ENCODE measurements around the gene NBR1.
"Not testable (repeated sequence)": the region's sequence is repeated elsewhere in the genome, so short reads cannot be mapped to it uniquely, and the experiment has no call there.

NBR1 gene

GRCh38 chr17:43170766-43171585 is at the start of gene NBR1:
NBR1 (plus strand) TSS chr17:43171214; CDS start chr17:43175800, 4,586 bp downstream.
- DNase-seq (ENCODE audit: low read depth) = peak; percentile 99
- H3K4me3 ChIP-seq (ENCODE audit: low read depth, low read length) = peak within 1 kb of the TSS; percentile 69
- peak; percentile 2 for TF ChIP-seq CTCF (IDR thresholded peaks at IDR 0.05; ENCODE audit: insufficient read depth, low read depth, low read length, missing control alignments)

GRCh38 chr17:43125133-43125966 is 45.7 kb upstream of the NBR1 start, which contains the start of gene BRCA1:
BRCA1 (minus strand) TSS chr17:43125364; CDS start chr17:43124096, 1,268 bp downstream.
- TF ChIP-seq CTCF (IDR thresholded peaks at IDR 0.05; ENCODE audit: insufficient read depth, low read depth, low read length, missing control alignments) = no peak
- DNase-seq (ENCODE audit: low read depth) = peak; percentile 99
- peak within 1 kb of the TSS; percentile 74 for H3K4me3 ChIP-seq (ENCODE audit: low read depth, low read length)

- no peak for DNase-seq (ENCODE audit: low read depth)
- peak overlapping the region; percentile 74 for H3K4me3 ChIP-seq (ENCODE audit: low read depth, low read length)
- no peak for TF ChIP-seq CTCF (IDR thresholded peaks at IDR 0.05; ENCODE audit: insufficient read depth, low read depth, low read length, missing control alignments)
Observed at GRCh38 chr17:43125967-43126910, 44.8 kb upstream of the NBR1 start.

GRCh38 chr17:43126911-43127290 is 44.1 kb upstream of the NBR1 start:
- no peak for TF ChIP-seq CTCF (IDR thresholded peaks at IDR 0.05; ENCODE audit: insufficient read depth, low read depth, low read length, missing control alignments)
- no peak overlapping the region for H3K4me3 ChIP-seq (ENCODE audit: low read depth, low read length)
- DNase-seq (ENCODE audit: low read depth) = no peak

- H3K4me3 ChIP-seq (ENCODE audit: low read depth, low read length) = not testable (repeated sequence)
Observed at GRCh38 chr17:43127333-43127876, 43.6 kb upstream of the NBR1 start.

GRCh38 chr17:43129671-43130010 is 41.4 kb upstream of the NBR1 start:
- no peak for DNase-seq (ENCODE audit: low read depth)
- no peak for TF ChIP-seq CTCF (IDR thresholded peaks at IDR 0.05; ENCODE audit: insufficient read depth, low read depth, low read length, missing control alignments)

More at GRCh38 chr17:43127333-43127876, 43.6 kb upstream of the NBR1 start:
- DNase-seq (ENCODE audit: low read depth) = not testable (repeated sequence)

More at GRCh38 chr17:43129671-43130010, 41.4 kb upstream of the NBR1 start:
- H3K4me3 ChIP-seq (ENCODE audit: low read depth, low read length) = no peak overlapping the region
